GM21737 (cell line): ENCODE results near the gene MYOM1.
"Not testable (repeated sequence)": the region's sequence is repeated elsewhere in the genome, so short reads cannot be mapped to it uniquely, and the experiment has no call there.

Experiments used
- ATAC-seq: cut with Tn5 transposase; IDR thresholded peaks from one replicate; pipeline ENCODE4 v1.9.1; 2021; ENCODE audit warnings: mild to moderate bottlenecking, moderate library complexity; ENCODE audit not compliant: unreplicated experiment

Gene MYOM1

DNA sequence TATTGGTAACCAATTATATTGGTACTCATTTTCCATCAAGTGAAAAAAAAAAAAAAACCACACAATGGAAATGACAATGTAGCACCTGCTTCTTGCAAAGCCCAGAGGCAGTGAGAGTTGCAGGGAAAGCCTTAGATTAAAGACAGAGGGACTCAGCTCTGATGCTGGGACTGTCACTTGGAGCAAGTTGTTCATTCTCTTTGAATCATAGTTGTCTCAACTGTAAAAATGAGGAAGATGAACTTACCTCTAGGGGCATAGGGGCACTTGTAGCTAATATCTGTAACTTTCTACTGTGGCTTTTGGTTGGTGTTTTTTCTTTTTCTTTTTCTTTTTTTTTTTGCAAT lies 125.5 kb downstream of the MYOM1 start:
- no peak for ATAC-seq

- ATAC-seq, result no peak
Observed at GRCh38 chr18:3093624-3094337, 126.0 kb downstream of the MYOM1 start.

DNA sequence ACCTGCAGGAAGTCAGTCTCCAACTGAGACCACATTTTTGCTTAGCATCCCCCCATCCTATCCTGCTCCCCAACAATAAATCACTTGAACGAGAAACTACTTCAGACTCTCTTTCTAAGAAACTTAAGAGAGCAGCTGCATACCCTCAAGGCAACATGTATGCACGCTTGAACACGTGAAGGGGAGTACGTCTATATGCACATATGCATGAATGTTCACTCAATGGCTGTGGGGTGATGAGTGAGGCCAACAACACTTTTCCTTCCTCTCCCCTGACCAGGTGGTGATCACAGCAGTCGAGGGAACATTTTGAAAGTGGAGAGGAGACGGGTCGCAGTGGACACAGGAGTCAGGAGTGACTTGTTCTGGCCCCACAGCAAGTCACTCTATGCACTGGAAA lies 127.0 kb downstream of the MYOM1 start:
- ATAC-seq, result no peak

DNA sequence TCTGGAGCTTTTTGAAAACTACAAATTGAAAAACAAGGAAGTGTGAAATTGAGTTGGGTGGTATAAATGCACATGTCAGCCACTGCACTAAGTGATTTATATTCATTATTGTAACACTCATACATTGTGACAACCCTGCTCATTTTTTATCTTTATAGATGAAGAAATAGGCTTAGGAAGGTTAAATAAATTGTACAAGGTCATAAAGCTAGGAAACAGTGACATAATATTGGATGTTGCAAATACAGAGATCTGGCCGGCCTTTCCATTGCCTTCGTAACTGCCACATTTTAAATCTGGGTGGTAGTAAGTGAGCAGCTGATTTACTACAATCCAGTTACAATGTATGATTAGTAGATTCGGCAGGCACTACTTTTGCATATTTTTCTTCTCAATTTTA lies 130.2 kb downstream of the MYOM1 start:
- ATAC-seq, result no peak

DNA sequence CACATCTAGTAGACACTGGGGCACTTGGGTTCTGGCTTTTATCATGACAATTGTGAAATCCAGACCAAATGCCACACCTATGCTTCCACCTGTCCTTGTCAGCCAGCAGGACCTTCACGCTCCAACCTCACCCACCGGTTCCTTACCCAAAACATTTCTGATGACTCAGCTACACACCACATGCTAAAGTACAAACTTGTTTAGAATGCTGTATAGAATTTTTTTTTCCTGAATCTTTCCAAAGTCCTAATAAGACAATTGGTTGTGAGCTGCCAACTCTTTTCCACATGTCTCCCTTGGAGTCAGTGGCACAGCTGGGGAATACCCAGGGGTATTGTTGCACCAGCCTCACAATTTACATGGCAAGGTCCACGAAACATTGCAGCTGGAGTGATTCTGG lies 131.3 kb downstream of the MYOM1 start:
- no peak for ATAC-seq

- no peak for ATAC-seq
Observed at GRCh38 chr18:3086871-3087270, 132.9 kb downstream of the MYOM1 start.

DNA sequence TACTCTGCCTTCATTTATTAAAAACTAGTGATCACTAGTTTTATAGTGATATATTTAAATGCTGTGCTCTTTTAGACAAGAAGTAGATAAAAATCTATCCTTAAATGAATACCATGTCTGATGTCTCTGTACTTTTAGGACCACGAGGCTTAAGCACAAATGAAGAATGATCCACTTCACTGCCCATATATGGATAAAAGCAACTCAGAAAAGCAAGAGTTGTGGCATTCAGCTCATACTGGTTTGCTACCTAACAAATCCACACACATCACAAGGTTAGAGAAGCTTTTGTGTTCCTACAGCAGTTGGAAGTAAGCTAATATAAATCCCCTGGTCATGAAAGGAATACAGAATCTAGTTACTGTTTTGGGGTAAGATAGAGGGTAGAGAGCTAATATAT lies 134.2 kb downstream of the MYOM1 start:
- no peak for ATAC-seq

- no peak for ATAC-seq
Observed at GRCh38 chr18:3084206-3084605, 135.6 kb downstream of the MYOM1 start.

DNA sequence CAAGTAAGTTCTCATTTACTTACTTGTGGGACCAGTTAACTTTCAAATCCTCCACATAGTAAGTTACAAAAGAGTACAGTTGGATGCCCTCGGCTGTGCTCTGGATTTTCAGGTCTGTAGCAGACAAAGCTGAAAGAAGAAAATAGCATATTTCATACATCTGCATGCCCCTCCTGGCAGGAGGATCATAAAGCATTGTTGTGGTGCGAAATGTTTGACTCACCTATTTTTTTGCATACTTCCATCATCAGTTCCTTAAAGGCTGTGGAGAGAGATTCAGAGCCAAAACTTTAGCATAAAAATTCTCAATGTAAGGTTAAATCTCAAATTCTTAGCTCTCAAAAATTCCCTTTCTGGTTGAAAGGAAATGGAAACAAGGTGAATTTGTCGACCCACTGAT lies 136.0 kb downstream of the MYOM1 start:
- no peak for ATAC-seq

DNA sequence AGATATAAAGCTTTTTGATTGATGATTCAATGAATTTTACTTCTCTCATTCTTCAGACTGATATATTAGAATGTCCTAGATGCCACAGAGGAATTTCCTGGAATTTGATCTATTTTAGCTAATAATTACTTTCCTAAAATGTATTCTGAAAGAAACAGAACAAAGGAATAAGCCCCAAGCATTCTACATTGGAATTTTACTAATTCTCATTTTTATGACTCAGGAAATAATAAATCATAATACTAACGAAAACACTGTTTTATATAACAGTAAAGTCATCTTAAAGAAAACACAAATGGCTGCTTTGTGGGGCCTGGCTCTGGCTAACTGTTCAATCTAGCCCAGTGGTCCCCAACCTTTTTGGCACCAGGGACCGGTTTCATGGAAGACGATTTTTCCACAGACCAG lies 138.2 kb downstream of the MYOM1 start:
- no peak for ATAC-seq

DNA sequence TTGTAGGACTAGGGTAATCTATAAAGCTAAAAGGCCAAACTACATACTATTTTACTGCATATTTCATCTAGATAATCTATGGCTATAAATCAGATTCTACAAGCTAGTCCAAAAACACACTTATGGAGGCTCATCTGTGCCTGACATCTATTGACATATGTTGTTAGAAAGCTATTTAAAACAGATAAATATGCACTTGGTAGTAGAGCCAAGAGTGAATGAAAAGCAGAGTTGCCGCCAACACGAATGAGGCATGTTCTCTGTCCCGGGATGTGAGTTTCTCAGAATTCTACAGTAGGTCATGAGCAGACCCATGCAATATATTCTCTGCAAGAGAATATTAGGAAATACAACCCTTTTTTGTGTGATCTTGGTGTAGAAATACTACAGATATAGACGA lies 140.1 kb downstream of the MYOM1 start:
- ATAC-seq, result no peak

DNA sequence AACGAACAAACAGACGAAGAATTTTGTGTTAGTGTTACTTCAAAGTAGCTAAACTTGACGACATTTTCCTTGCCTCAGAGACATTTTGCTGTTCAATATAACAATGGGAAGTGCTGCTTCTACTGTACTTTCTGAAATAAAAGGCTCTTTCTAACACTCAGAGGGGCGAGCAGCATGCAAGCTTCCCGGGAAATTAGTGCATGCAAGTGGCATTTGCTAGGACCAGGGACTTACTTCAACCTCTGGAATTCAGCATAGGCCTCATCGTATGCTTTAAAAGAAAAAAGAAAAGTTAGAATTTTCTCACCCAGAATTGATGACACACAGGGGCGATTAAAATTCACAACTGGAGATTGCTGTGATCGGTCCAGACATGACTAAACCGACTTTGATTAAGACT lies 144.3 kb downstream of the MYOM1 start:
- no peak for ATAC-seq

GRCh38 chr18:3074087-3074486 lies 145.7 kb downstream of the MYOM1 start:
- ATAC-seq, result no peak

DNA sequence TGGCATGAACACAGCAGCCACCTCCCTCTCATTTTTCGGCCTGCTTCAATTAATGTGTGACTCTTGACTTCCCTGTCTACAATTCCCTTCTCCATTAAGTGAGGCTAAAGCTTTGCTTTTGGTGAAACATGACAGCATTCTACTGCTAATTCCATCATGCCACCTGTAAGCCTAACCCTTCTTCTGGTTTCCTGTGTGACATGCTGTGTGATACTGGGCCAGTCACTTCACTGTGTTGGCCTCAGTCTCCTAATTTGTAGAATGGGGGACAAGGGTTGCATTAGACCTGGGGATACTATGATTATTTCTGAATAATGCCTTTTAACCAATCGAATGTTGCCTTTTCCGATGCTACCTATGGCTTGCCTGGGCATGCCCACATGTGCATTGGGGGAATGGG lies 146.4 kb downstream of the MYOM1 start:
- ATAC-seq, result not testable (repeated sequence)

DNA sequence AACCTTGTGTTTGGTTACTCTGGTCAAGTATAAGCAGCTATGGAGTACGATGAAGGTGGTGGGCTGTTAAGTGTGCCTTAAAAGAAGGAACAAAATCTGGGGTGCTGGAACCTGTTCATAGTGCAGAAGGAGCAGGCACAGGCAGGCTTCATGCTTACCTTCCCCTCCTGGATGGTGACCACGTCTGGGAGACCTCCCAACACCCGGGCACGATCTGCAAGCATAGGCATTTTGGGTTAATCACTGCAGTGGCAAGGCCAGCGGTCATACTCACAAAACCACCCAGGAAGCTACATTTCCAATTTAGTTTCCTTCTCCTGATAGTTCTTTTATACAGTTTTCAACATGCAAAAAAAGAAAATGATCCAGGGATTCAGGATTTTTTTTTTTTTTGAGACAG lies 148.1 kb downstream of the MYOM1 start:
- no peak for ATAC-seq

- ATAC-seq, result no peak
Observed at GRCh38 chr18:3069671-3070433, 149.9 kb downstream of the MYOM1 start.

GRCh38 chr18:3067722-3068121 lies 152.0 kb downstream of the MYOM1 start:
- no peak for ATAC-seq

GRCh38 chr18:3067165-3067661 lies 152.6 kb downstream of the MYOM1 start:
- ATAC-seq, result no peak

DNA sequence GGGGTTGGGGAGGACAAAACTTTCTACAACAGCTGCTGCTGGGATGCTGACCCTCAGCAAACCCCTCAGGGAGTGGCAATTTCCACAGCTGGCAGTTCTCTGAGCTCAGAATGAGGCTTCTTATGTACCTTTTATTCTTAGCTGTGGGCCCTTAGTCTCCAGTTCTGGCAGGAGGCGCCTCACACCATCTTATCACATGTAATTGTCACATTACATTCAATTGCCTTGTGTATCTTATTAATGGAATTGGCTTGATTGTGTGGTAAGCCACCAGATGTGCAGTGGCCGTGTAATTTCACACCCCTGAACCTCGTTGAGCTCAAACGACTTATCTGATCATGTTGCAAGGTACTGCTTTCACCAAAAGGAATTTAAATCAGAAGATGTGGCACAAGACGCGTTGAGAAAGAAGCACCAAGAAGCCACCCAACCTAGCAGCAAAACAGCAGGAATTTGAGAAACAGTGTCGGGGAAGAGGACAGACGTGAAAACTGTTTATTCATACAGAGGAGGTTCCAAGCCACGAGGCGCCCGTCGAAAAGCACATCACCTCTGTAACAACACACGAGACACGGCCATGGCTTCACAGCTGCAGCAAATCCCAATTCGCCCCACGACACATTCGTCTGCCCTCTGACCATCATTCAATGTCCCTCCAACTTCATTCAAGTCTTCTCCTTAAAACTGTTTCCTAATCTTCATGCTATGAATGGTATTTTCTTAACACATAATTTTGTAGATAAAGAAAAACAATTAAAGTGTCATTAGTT lies 153.2 kb downstream of the MYOM1 start:
- ATAC-seq, result no peak

- not testable (repeated sequence) for ATAC-seq
Observed at GRCh38 chr18:3063766-3064165, 156.0 kb downstream of the MYOM1 start.

- no peak for ATAC-seq
Observed at GRCh38 chr18:3062798-3063680, 156.7 kb downstream of the MYOM1 start.
